HG03135 (cell line): ENCODE results near the gene APBB2.

Experiments used
- ATAC-seq: cut with Tn5 transposase; IDR thresholded peaks from one replicate; pipeline ENCODE4 v1.9.1; 2021; ENCODE audit warnings: mild to moderate bottlenecking, moderate library complexity; ENCODE audit not compliant: unreplicated experiment

The APBB2 gene

DNA sequence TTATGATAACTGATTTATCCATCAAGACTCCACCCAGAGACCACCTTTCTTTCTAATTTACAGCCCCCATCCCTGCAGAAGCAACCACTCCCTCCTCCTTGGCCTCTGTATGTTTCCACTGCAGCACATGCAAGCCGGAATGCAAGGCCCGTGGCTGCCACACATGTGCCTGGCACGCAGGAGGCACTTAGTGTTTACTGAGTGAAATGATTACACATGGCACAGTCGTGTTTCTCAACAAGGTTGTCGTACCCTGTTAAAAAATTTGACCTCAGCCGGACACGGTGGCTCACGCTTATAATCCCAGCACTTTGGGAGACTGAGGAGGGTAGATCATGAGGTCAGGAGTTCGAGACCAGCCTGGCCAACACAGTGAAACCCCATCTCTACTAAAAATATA lies 104.3 kb downstream of the APBB2 start:
- no peak for ATAC-seq

GRCh38 chr4:41108481-41108880 lies 105.9 kb downstream of the APBB2 start:
- no peak for ATAC-seq

GRCh38 chr4:41106694-41107419 lies 107.5 kb downstream of the APBB2 start:
- ATAC-seq: no peak

GRCh38 chr4:41106081-41106480 lies 108.3 kb downstream of the APBB2 start:
- no peak for ATAC-seq

- no peak for ATAC-seq
Measured at GRCh38 chr4:41104155-41104554, 110.2 kb downstream of the APBB2 start.

DNA sequence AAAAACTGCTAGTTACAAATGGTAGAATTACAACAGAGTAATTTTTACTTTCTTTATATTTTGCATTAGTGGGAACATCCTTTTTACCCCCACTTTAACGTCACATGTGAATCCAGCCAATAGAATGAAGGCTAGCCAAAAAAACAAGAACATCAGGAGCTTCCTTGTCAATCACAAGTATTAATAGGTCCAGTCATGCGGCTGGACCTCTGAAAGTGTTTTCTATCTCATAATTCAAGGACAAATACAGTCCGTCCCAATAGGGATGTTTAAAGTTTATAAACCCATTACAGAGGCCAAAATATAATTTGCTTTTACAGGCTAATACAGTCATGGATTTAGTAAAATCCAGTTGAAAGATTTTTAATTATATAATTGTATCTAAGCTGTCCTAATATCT lies 110.7 kb downstream of the APBB2 start:
- no peak for ATAC-seq

DNA sequence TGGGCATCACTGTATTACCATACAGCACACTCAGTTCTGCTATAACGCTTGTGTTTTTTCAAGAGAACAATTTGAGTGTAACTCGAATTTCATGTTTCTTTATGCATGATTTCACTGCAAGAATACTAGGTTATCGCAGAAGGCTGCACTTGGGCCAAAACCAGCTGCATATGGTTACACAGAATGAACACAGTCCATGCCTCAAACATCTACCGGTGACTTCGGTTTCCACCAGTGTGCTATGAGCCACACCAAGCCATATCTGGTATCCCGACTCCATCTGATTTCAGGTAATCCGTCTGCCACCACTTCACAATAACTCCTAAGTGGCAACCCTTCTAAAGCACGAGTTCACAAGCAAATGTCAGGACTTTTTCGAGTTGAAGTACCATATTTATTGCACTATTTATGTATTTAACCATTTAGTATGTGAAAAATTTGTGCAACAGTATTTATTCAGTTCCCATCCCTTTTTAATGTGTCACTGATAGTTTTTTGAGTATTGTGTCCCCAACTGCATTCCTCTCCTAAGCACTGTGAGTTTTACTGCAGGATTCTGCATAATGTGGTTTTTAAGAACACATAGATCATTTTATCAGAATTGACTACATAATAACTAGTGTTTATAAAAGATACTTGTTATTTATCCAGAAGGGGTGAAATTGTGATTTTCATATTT lies 111.8 kb downstream of the APBB2 start:
- ATAC-seq: no peak

DNA sequence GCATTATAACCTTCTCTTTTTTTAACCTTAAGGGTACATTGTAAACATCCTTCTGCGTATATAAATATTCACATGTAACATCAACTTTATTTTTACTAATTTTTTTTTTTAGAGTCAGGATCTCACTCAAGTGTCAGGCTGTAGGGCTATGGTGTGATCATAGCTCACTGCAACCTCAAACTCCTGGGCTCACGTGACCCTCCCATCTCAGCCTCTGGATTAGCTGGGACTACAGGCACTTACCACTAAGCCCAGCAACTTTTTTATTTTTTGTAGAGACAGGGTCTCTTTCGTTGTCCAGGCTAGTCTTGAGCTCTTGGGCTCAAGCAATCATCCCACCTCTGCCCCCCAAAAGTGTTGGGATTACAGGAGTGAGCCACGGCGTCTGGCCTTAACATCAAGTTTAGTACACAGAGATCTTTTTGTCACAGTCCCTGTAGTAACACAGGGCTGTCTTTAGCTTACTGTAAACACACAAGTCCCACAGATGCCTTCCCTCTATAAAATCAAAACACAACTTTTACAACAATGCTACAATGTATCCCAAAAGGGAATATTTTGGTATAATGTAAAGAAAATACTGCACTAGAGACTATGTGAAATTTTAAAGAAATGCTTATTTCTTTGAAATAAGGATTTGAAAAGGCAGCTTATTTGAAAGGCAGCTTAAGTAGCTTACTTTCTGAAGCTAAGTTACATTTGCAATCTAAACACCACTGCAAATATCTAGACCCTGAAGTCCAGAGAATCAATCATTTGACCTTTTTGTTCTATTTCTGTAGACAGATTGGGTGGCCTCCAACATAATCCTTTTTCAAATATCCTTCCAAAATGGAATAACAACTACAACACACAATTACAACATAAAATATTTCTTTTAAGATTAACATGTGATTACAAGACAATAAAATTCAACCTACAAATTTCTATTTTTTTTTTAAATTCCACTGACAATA lies 116.0 kb downstream of the APBB2 start:
- ATAC-seq: no peak

GRCh38 chr4:41095973-41096372 lies 118.4 kb downstream of the APBB2 start:
- ATAC-seq: no peak

DNA sequence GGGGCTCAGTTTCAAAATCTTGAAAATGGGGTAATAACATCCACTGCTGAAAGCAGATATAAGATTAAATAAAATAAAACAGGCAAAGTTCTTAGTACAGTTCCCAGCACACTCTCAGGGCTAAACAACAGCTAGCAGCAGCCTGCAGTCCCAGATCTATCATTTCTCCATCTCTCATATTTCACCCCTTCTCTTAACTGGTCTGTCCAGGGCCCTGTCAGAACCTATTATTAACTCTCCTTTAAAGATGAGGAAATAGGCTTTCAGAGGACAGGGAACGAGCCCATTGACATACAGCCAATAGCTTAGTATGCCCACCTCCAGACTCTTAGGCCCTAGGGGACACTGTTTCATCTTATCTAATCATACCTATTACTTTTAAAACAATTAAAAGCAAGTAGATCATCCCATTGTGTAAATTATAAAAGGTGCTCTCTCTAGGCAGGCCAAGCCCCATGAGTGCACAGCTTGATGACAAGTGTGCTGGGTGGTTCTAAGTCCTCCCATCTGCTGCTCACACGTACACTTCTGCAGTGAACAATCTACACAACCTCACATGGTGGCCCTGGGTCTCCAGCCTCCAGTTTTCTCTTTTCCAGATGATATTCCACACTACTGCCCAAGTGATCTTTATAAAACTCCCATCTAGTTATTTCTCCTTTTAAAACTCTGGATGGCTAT lies 119.0 kb downstream of the APBB2 start:
- no peak for ATAC-seq

GRCh38 chr4:41092128-41092527 lies 122.2 kb downstream of the APBB2 start:
- ATAC-seq: no peak

DNA sequence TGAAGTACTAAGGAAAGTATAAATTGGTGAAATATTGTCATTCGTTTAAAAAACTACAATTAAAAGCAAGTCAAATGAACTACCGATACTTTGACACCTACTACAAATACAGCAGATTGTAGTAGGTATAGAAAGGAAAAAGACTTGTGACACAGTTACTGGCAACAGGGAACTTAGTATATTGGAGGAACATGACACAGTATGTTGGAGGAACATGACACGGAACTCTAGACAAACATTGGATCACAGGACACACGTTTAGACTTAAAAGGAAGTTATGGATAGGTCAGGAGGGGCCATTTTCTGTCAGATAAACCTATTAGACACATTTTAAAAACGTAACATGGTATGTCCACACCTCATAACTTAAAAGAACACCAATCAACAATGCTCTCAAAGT lies 132.5 kb downstream of the APBB2 start:
- no peak for ATAC-seq

DNA sequence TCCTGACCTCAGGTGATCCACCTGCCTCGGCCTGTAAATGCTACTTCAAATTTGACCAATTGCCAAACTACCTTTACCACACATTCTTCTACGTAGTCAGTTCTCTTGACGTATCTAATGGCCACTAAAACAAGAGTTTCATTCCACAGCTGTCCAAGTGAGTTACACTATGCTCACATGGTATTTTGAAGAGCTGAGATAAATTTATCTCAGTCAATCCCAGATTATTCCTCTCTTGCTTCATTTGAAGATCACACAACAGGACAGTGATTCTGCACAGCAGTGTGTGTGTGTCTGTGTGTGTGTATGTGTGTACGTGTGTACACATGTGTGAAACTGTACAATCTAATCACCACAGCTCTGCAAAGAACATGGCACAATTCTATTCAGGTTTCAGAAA lies 133.4 kb downstream of the APBB2 start:
- no peak for ATAC-seq

GRCh38 chr4:41079881-41080560 lies 134.3 kb downstream of the APBB2 start:
- ATAC-seq: no peak

DNA sequence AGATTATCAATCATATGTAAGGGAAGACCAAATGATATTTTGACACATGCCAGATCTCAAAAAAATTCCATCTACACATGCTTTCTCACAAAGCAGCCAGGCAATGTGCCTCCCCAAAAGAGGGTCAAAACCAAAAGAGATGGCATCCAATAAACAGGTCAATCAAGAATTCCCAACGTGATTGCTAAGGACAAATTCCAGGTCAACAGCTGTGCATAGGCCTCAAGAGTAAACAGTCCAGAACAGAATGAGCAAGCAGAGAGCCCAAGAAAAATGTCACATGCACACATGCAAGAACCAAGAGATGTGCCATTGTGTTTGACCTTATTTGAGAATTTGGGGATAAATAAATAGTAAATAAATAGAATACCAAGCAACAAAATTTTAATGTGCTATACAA lies 136.7 kb downstream of the APBB2 start:
- no peak for ATAC-seq

GRCh38 chr4:41076481-41076880 lies 137.9 kb downstream of the APBB2 start:
- no peak for ATAC-seq

DNA sequence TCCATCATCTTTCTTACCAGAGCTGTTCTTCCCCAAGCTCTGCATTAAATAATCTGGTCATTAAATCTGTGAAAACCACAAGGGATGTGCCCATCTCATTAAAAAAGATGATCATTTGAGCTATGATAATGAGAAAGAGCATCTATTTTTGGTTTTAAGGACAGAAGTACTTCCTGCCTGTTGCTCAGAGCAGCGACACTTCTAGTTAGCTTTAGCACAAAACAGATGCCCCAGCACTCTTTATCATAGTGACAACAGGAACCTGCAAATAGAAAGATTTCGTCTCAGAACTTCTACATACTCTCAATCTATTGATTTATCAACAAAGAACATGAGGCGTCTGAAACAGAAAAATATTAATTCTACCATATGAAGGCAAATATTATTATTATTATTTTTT lies 140.1 kb downstream of the APBB2 start:
- ATAC-seq: no peak

- ATAC-seq: no peak
Measured at GRCh38 chr4:41072021-41072777, 142.1 kb downstream of the APBB2 start.

GRCh38 chr4:41070516-41071281 lies 143.6 kb downstream of the APBB2 start:
- ATAC-seq: no peak
